Kidney glomerular epithelial cell (primary cell): ENCODE measurements around the gene PKD2L1.
"Not testable (repeated sequence)": the region's sequence is repeated elsewhere in the genome, so short reads cannot be mapped to it uniquely, and the experiment has no call there.

Experiments
- DNase-seq: peaks from one replicate; lab custom pipeline; 2025; lab: John Stamatoyannopoulos, UW

Gene PKD2L1

GRCh38 chr10:100330079-100330478 is at the start of gene PKD2L1:
Gene PKD2L1 (minus strand): TSS chr10:100330228. CDS start chr10:100330103, 125 bp downstream.
- DNase-seq: no peak

GRCh38 chr10:100377830-100378229 is 47.8 kb upstream of the PKD2L1 start:
- DNase-seq: no peak

- DNase-seq: not testable (repeated sequence)
Observed at GRCh38 chr10:100376656-100377055, 46.6 kb upstream of the PKD2L1 start.

GRCh38 chr10:100374677-100375353 is 44.8 kb upstream of the PKD2L1 start:
- DNase-seq: not testable (repeated sequence)

- no peak for DNase-seq
Observed at GRCh38 chr10:100374200-100374655, 44.2 kb upstream of the PKD2L1 start.

GRCh38 chr10:100373298-100374199 is 43.5 kb upstream of the PKD2L1 start:
- DNase-seq: peak; percentile 95

- no peak for DNase-seq
Observed at GRCh38 chr10:100372415-100373297, 42.6 kb upstream of the PKD2L1 start.

- DNase-seq: no peak
Observed at GRCh38 chr10:100371482-100372027, 41.5 kb upstream of the PKD2L1 start.

GRCh38 chr10:100370714-100371481 is 40.9 kb upstream of the PKD2L1 start:
- no peak for DNase-seq

- DNase-seq: no peak
Observed at GRCh38 chr10:100368721-100369120, 38.7 kb upstream of the PKD2L1 start.

- peak; percentile 50 for DNase-seq
Observed at GRCh38 chr10:100364735-100365391, 34.8 kb upstream of the PKD2L1 start.

- DNase-seq: no peak
Observed at GRCh38 chr10:100364175-100364574, 34.1 kb upstream of the PKD2L1 start.

GRCh38 chr10:100362570-100363496 is 32.8 kb upstream of the PKD2L1 start:
- DNase-seq: no peak

- no peak for DNase-seq
Observed at GRCh38 chr10:100360234-100360633, 30.2 kb upstream of the PKD2L1 start.

- peak; percentile 25 for DNase-seq
Observed at GRCh38 chr10:100359529-100360150, 29.6 kb upstream of the PKD2L1 start.

- no peak for DNase-seq
Observed at GRCh38 chr10:100359030-100359432, 29.0 kb upstream of the PKD2L1 start.

- no peak for DNase-seq
Observed at GRCh38 chr10:100357059-100357858, 27.2 kb upstream of the PKD2L1 start.
